OCI-LY3 (cell line): ENCODE measurements around the gene RTTN.

Source experiments
- EZH2phosphoT487 ChIP-seq: fragments of 200-600 bp; shearing (Covaris generic); IDR thresholded peaks from 2 replicates; pipeline ENCODE4 v1.6.1; 2018; ENCODE audit warnings: antibody characterized with exemption, mixed run types, low read depth
- TF ChIP-seq, protein P1 (sequence below): fragments of 200-600, 300-600 bp; sonication (generic); IDR thresholded peaks from 2 replicates; pipeline ENCODE4 v1.5.1; 2014; ENCODE audit warnings: antibody characterized with exemption, low read length, low read depth

DNA sequence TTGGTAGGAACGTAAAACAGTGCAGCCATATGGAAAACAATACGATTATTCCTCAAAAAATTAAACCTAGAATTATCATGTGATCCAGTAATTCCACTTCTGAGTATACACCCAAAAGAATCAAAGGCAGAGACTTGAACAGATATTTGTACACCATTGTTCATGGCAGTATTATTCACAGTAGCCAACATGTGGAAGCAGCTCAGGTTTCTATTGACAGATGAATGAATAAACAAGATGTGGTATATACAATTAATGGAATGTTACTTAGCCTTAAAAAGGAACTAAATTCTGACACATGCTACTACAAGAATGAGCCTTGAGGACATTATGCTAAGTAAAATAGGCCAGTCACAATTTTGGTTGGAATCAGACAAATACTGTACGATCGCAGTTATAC lies 14.2 kb upstream of the RTTN start:
- TF ChIP-seq, protein P1, sequence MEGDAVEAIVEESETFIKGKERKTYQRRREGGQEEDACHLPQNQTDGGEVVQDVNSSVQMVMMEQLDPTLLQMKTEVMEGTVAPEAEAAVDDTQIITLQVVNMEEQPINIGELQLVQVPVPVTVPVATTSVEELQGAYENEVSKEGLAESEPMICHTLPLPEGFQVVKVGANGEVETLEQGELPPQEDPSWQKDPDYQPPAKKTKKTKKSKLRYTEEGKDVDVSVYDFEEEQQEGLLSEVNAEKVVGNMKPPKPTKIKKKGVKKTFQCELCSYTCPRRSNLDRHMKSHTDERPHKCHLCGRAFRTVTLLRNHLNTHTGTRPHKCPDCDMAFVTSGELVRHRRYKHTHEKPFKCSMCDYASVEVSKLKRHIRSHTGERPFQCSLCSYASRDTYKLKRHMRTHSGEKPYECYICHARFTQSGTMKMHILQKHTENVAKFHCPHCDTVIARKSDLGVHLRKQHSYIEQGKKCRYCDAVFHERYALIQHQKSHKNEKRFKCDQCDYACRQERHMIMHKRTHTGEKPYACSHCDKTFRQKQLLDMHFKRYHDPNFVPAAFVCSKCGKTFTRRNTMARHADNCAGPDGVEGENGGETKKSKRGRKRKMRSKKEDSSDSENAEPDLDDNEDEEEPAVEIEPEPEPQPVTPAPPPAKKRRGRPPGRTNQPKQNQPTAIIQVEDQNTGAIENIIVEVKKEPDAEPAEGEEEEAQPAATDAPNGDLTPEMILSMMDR: no peak
- TF ChIP-seq EZH2phosphoT487: no peak
